Measurements from ENCODE around the gene FZR1.
"Not testable (repeated sequence)": the region's sequence is repeated elsewhere in the genome, so short reads cannot be mapped to it uniquely, and the experiment has no call there.

Gene FZR1

DNA sequence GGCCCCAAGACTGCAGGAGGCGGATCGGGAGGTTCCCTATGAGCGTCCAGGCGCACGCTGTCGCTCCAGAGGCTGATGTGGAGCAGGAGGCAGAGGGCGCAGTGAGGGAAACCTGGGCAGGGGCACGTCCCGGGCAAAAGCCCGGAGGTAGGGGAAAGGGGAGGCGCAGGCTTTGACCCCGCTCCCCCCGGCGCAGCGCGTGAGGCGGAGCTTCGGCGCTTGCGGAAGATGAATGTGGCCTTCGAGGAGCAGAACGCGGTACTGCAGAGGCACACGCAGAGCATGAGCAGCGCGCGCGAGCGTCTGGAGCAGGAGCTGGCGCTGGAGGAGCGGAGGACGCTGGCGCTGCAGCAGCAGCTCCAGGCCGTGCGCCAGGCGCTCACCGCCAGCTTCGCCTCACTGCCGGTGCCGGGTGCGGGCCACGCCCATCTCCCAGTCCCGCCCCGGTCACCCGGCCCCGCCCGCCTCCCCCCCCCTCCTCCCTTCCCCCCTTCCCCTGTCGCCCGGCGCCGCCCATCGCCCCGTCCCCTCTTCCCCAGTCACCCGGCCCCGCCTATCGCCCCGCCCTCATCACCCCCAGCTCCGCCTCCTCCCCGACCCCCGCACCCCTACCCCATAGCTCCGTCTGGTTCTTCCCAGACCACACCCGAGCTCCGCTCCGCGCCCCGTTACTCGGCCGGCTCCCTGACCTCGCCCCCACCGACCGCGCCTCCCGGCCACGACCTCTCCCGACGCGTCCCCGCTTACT is 70.8 kb downstream of the FZR1 start:
- peak; percentile 38 for DNase-seq (ENCODE audit: low spot score)
- in situ Hi-C loops (cut with MboI; ENCODE audit: low pct_unique_long_range_greater_than_20kb, low sequenced_read_pairs, unreplicated experiment): no loop called here
- TF ChIP-seq, protein P1, sequence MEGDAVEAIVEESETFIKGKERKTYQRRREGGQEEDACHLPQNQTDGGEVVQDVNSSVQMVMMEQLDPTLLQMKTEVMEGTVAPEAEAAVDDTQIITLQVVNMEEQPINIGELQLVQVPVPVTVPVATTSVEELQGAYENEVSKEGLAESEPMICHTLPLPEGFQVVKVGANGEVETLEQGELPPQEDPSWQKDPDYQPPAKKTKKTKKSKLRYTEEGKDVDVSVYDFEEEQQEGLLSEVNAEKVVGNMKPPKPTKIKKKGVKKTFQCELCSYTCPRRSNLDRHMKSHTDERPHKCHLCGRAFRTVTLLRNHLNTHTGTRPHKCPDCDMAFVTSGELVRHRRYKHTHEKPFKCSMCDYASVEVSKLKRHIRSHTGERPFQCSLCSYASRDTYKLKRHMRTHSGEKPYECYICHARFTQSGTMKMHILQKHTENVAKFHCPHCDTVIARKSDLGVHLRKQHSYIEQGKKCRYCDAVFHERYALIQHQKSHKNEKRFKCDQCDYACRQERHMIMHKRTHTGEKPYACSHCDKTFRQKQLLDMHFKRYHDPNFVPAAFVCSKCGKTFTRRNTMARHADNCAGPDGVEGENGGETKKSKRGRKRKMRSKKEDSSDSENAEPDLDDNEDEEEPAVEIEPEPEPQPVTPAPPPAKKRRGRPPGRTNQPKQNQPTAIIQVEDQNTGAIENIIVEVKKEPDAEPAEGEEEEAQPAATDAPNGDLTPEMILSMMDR (IDR thresholded peaks at IDR 0.05; ENCODE audit: extremely low read depth, insufficient read depth, missing control alignments): no peak

DNA sequence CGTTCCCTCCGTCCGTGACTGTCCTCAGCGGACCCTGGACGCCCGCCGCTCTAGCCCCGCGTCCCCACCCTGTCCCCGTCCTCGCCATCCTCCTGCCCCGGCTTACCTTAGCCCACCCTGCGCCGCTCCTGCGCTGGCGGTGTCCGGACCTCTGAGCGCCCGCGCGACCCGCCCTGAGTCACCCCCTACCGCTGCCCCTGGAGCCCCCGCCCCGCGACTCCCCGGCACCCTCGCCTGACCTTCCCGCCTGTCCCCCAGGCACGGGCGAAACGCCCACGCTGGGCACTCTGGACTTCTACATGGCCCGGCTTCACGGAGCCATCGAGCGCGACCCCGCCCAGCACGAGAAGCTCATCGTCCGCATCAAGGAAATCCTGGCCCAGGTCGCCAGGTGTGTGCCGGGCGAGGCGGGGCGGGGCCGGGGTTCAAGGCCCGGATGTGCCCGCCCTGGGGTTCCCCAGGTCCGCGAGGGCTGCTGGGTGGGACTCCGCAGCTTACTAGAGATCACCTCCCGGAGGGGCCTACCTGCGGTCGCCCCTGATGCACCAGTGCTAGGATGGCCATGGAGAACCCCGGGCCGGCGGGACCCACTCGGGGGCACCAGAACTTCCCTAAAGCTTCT is 71.7 kb downstream of the FZR1 start:
- in situ Hi-C loops (cut with MboI; ENCODE audit: low pct_unique_long_range_greater_than_20kb, low sequenced_read_pairs, unreplicated experiment): no loop called here
- TF ChIP-seq, protein P1 (IDR thresholded peaks at IDR 0.05; ENCODE audit: extremely low read depth, insufficient read depth, missing control alignments): no peak
- DNase-seq (ENCODE audit: low spot score): peak; percentile 12

DNA sequence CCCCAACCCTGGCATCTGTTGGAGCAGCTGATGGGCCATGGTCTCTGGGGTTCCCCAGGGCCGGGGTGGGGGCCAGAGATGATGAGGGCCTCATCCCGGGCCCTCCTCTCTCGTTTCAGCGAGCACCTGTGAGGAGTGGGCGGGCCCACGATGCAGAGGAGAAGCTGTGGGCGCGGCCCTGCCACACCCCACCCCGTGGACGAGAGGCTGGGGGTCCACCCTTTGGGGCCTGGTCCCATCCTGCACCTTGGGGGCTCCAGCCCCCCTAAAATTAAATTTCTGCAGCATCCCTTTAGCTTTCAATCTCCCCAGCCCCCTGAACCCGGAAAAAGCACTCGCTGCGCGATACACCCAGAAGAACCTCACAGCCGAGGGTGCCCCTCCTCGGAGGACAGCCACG is 72.3 kb downstream of the FZR1 start:
- TF ChIP-seq, protein P1 (IDR thresholded peaks at IDR 0.05; ENCODE audit: extremely low read depth, insufficient read depth, missing control alignments): no peak
- DNase-seq (ENCODE audit: low spot score): peak; percentile 6
- in situ Hi-C loops (cut with MboI; ENCODE audit: low pct_unique_long_range_greater_than_20kb, low sequenced_read_pairs, unreplicated experiment): no loop called here

DNA sequence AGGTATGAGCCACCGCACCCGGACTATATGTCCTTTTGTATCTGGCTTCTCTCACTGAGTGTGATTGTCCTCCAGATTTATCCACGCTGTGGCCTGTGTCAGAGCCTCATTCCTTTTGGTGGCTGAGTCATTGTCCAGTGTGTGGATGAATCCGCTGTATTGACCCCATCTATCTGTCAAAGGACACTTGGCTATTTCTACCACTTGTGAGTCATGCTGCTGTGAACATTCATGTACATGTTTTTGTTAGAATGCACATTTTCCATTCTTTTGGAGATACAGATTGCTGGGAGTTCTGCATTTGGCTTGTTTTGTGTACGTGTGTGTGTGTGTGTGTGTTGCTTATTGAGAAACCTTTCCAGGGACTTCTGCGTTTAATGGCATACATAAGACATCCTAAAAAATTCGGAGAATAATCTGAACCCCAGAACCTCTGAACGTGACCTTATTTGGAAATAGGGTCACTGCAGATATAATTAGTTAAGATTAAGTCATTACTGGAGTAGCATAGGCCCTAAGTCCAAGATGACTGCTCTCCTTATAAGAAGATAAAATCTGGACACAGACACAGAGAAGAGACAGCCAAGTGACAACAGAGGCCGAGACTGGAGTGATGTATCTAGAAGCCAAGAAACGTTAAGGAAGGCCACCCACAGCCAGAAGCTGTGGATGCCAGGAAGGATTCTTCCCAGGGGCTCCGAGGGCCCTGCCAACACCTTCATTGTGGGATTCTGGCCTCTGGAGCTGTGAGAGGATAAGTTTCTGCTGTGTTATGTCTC is 74.2 kb downstream of the FZR1 start:
- TF ChIP-seq, protein P1 (IDR thresholded peaks at IDR 0.05; ENCODE audit: extremely low read depth, insufficient read depth, missing control alignments): no peak
- in situ Hi-C loops (cut with MboI; ENCODE audit: low pct_unique_long_range_greater_than_20kb, low sequenced_read_pairs, unreplicated experiment): no loop called here
- DNase-seq (ENCODE audit: low spot score): no peak

DNA sequence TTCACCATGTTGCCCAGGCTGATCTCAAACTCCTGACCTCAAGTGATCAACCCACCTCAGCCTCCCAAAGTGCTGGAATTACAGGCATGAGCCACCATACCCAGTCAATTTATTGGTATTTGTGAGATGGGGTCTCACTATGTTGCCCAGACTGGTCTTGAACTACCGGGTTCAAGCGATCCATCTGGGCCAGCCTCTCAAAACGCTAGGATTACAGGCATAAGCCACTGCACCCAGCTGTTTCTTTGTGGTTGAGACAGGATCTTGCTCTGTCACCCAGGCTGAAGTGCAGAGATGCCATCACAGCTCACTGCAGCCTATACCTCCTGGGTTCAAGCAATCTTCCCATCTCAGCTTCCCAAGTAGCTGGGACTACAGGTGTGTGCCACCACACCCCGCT is 75.7 kb downstream of the FZR1 start:
- DNase-seq (ENCODE audit: low spot score); in situ Hi-C loops (cut with MboI; ENCODE audit: low pct_unique_long_range_greater_than_20kb, low sequenced_read_pairs, unreplicated experiment): not testable (repeated sequence)

DNA sequence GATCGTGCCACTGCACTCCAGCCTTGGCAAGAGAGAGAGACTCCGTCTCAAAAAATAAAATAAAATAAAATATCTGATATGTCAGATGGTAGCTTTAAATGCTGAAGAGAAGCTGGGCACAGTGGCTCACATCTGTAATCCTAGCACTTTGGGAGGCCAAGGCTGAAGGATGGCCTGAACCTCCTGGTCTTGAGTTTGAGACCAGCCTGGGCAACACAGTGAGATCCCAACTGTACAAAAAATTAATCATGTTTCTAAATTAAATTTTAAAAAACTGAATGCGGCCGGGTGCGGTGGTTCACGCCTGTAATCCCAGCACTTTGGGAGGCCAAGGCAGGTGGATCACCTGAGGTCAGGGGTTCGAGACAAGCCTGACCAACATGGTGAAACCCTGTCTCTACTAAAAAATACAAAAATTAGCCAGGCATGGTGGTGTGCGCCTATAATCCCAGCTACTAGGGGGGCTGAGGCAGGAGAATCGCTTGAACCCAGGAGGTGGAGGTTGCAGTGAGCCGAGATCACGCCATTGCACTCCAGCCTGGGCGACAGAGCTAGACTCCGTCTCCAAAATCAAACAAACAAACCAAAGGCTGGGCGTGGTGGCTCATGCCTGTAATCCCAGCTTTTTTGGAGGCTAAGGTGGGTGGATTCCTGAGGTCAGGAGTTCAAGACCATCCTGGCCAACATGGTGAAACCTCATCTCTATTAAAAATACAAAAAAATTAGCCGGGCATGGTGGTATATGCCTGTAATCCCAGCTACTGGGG is 78.1 kb downstream of the FZR1 start:
- in situ Hi-C loops (cut with MboI; ENCODE audit: low pct_unique_long_range_greater_than_20kb, low sequenced_read_pairs, unreplicated experiment); DNase-seq (ENCODE audit: low spot score): not testable (repeated sequence)

DNA sequence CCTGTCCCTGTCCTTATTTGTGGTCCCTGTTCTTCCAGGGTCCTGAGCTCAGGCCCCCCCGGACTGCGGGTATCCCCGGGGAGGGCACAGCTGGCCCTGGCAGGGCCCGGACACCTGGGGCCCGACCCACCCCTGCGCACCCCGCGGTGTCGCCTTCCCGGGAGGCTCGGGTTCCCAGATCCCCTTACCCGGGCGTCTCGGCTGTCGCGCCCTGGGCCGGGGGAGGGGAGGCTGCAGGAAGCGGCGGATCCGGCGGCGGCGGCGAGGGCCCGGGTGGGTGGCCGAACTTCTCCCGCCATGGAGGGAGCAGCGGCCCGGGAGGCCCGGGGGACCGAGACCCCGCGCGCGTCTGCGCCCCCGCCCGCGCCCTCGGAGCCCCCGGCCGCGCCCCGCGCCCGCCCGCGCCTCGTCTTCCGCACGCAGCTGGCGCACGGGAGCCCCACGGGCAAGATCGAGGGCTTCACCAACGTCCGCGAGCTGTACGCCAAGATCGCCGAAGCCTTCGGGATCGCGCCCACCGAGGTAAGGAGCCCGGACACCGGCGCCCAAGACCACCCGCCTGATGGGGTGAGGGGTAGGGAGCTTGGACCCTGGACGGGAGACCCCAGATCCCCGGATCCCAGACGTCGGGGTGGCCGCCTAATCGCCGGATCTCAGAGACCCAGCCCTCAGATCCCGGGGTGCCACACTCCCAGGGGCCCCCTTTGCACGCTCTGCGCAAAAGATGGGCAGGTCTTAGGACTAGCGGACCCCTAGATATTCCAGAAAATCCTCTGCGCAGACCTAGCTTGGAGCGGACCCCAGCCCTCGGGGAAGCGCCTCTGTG is 79.4 kb downstream of the FZR1 start, which contains the start of gene GIPC3:
GIPC3 (plus strand) TSS at position 178 of the 826 bp plus-strand sequence; CDS start at position 298, 120 bp downstream.
- in situ Hi-C loops (cut with MboI; ENCODE audit: low pct_unique_long_range_greater_than_20kb, low sequenced_read_pairs, unreplicated experiment): no loop called here
- DNase-seq (ENCODE audit: low spot score): no peak
- TF ChIP-seq, protein P1 (IDR thresholded peaks at IDR 0.05; ENCODE audit: extremely low read depth, insufficient read depth, missing control alignments): no peak
